ENCODE measurements around the gene ACSL4.

ACSL4 gene

DNA sequence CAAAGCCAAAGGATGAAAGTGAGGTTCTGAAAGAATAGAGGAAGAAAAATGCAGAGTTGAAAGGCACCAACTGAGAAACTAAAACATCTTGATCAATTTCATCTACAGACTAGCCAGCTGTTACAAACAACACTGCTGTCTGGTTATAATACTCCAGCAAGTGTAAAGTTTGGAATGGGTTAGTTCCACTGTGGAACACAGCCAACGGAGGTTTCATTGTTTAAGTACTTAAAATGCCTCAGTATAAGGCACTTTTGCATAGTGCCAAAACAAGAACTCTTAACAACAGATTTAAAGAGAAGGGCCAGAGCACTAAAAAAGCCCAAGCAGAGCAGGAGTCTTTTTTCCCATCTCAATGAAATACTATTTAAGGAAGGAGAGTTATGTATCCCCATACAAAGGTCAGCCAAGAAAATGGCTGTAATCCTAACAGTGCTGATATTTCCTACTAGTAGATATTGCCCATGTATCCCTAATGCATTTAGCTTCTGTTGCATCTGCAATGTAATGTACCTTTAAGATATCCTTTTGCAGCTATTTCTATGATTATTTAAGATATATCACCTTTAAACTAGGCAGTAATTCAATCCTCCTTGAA lies 16.5 kb downstream of the ACSL4 start:
- no peaks in the 10 kb centered on the region for H3K4me1 ChIP-seq (ENCODE audit: insufficient read depth, low read length)
- H3K4me3 ChIP-seq (ENCODE audit: low read length): no peak overlapping the region
- H2AFZ ChIP-seq (ENCODE audit: low read depth, low read length): no peak overlapping the region
- no peaks in the 10 kb centered on the region for H3K36me3 ChIP-seq (ENCODE audit: insufficient read depth, low read length)
- no peaks in the 10 kb centered on the region for H3K27me3 ChIP-seq (ENCODE audit: insufficient read depth, low read length)
- H3K9me3 ChIP-seq (ENCODE audit: low read length): no peaks in the 10 kb centered on the region

DNA sequence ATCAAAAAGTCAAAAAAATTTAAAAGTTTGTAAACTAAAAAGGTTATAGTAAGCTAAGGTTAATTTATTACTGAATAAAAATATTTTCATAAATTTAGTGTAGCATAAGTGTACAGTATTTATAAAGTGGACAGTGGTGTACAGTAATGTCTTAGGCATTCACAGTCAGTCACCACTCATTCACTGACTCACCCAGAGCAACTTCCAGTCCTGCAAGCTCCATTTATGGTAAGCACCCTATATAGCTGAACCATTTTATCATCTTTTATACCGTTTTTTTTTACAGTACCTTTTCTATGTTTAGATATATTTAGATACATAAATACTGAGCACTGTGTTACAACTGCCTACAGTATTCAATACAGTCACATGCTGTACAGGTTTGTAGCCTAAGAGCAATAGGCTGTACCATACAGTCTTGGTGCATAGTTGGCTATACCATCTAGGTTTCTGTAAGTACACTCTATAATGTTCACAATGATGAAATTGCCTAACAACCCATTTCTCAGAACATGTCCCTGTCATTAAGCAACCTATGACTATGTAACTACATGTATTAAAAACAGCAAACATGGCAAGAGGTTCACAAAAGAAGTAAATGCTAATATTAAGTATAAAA lies 18.6 kb downstream of the ACSL4 start:
- H3K4me3 ChIP-seq (ENCODE audit: low read length): no peak overlapping the region
- H3K4me1 ChIP-seq (ENCODE audit: insufficient read depth, low read length): no peaks in the 10 kb centered on the region
- no peaks in the 10 kb centered on the region for H3K27me3 ChIP-seq (ENCODE audit: insufficient read depth, low read length)
- no peaks in the 10 kb centered on the region for H3K36me3 ChIP-seq (ENCODE audit: insufficient read depth, low read length)
- H2AFZ ChIP-seq (ENCODE audit: low read depth, low read length): no peak overlapping the region
- H3K9me3 ChIP-seq (ENCODE audit: low read length): no peaks in the 10 kb centered on the region

DNA sequence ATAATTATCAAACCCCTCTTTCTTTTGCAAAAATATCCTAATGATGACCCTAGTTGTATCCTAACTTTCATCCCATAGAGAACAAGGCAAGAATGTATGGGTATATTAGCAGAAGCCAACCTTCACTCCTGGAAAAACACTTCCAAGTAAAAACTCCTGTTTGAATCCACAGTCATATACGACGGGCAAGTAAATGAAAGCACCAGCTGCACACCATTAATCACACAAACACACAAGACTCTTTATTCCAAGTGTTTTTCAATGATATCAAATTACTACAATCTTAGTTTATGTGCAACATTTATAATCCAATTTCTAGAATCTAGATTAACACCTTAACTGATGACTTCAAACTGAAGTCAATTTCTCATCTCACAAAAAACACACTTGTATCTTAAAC lies 22.9 kb downstream of the ACSL4 start:
- H2AFZ ChIP-seq (ENCODE audit: low read depth, low read length): no peak overlapping the region
- H3K9me3 ChIP-seq (ENCODE audit: low read length): no peaks in the 10 kb centered on the region
- H3K36me3 ChIP-seq (ENCODE audit: insufficient read depth, low read length): no peaks in the 10 kb centered on the region
- no peaks in the 10 kb centered on the region for H3K4me1 ChIP-seq (ENCODE audit: insufficient read depth, low read length)
- no peaks in the 10 kb centered on the region for H3K27me3 ChIP-seq (ENCODE audit: insufficient read depth, low read length)
- no peak overlapping the region for H3K4me3 ChIP-seq (ENCODE audit: low read length)

DNA sequence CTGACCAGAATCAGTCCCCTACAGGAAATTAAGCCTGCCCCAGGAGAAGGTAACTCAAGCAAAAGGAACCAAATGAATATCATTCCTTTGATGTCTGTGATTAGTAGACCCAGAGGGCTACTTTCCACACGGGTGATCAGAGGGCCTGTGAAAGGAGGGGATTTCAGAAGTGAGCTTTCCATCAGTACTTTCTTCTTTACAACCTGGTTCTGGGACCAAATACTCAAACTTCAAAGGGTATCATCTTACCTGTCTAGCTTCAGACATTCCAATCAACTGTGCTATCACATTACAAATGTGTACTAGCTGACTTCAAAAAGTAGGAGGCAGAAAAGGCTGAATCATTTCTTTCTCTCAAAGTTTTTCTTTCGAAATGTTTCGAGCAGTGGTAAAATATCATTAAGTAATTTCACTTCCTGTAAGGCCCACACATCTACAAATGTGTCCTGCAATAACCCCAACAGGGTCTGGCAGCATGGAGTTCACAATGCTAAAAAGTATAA lies 23.9 kb downstream of the ACSL4 start:
- H3K4me1 ChIP-seq (ENCODE audit: insufficient read depth, low read length): no peaks in the 10 kb centered on the region
- no peaks in the 10 kb centered on the region for H3K36me3 ChIP-seq (ENCODE audit: insufficient read depth, low read length)
- no peak overlapping the region for H2AFZ ChIP-seq (ENCODE audit: low read depth, low read length)
- H3K9me3 ChIP-seq (ENCODE audit: low read length): no peaks in the 10 kb centered on the region
- H3K4me3 ChIP-seq (ENCODE audit: low read length): no peak overlapping the region
- no peaks in the 10 kb centered on the region for H3K27me3 ChIP-seq (ENCODE audit: insufficient read depth, low read length)

DNA sequence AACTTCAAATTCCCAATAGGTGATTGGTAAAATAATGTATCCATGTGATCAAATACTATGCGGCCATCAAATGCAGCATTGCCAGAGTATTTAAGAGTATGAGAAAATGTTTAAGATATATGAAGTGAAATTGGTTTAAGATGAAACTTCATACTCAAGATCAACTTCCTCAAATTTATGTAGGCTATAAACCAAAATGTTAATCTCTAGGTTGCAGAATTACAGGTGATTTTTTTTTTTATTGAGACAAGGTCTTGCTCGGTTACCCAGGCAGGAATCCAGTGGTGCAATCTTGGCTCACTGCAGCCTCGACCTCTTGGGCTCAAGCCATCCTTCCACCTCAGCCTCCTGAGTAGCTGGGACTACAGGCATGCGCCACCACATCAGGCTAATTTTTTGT lies 25.3 kb downstream of the ACSL4 start:
- Histone ChIP-seq H3K36me3 (ENCODE audit: insufficient read depth, low read length) (no peaks in the 10 kb centered on the region), H3K4me1 (ENCODE audit: insufficient read depth, low read length) (no peaks in the 10 kb centered on the region), H3K9me3 (ENCODE audit: low read length) (no peaks in the 10 kb centered on the region), H3K27me3 (ENCODE audit: insufficient read depth, low read length) (no peaks in the 10 kb centered on the region), H2AFZ (ENCODE audit: low read depth, low read length) (no peak overlapping the region), H3K4me3 (ENCODE audit: low read length) (no peak overlapping the region)

DNA sequence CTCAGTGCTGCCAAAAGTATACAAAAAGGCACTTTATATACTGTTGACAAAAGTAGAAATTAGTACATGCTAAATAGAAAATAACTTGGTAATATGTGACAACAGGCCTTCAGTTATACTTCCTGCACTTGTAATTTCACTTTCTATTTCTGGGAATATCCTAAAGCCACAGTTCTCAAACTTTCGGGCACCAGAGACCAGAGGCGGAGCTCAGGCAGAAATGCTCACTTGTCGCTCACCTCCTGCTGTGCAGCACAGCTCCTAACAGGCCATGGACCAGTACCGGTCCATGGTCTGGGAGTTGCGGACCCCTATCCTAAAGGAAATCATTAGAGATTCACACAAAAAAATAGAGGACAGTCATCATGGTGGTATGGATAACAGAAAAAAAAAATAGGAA lies 25.7 kb downstream of the ACSL4 start:
- no peaks in the 10 kb centered on the region for H3K9me3 ChIP-seq (ENCODE audit: low read length)
- H2AFZ ChIP-seq (ENCODE audit: low read depth, low read length): no peak overlapping the region
- no peaks in the 10 kb centered on the region for H3K36me3 ChIP-seq (ENCODE audit: insufficient read depth, low read length)
- H3K27me3 ChIP-seq (ENCODE audit: insufficient read depth, low read length): no peaks in the 10 kb centered on the region
- H3K4me3 ChIP-seq (ENCODE audit: low read length): no peak overlapping the region
- H3K4me1 ChIP-seq (ENCODE audit: insufficient read depth, low read length): no peaks in the 10 kb centered on the region

DNA sequence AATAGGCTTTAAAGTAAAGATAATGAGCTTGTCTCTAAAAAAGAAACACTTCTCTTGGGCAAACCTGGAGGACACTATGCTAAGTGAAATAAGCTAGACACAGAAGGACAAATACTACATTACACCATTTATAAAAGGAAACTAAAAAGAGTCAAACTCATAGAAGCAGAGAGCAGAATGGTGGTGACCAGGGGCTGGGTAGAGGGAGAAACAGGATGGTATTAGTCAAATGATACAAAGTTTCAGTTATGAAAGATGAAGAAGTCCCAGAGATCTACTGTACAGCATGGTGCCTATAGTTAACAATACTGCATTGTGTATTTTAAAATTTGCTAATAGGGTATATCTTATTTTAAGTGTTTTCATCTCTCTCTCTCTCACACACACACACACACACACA lies 28.5 kb downstream of the ACSL4 start:
- Histone ChIP-seq H3K4me3 (ENCODE audit: low read length) (no peak overlapping the region), H3K36me3 (ENCODE audit: insufficient read depth, low read length) (no peaks in the 10 kb centered on the region), H2AFZ (ENCODE audit: low read depth, low read length) (no peak overlapping the region), H3K27me3 (ENCODE audit: insufficient read depth, low read length) (no peaks in the 10 kb centered on the region), H3K4me1 (ENCODE audit: insufficient read depth, low read length) (no peaks in the 10 kb centered on the region), H3K9me3 (ENCODE audit: low read length) (no peaks in the 10 kb centered on the region)

DNA sequence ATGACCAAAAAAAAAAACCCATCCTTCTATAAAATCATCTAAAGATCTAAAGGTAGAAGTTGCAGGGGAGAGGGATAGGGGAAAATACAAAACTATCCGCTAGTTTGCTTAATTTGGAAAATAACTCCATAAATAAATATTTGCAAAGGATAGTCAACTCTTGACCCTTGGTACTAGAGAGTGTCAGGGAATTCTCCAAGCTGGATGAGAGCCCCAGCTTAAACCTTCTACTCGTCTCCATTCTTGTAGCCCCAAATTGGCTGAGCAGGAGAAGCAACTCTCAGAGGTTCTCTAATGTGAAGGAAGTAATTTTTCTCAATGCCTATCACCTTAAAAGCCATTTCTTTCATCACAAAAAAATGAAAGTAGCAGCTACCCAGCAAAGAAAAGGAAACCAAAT lies 35.2 kb downstream of the ACSL4 start:
- Histone ChIP-seq H3K4me1 (ENCODE audit: insufficient read depth, low read length) (no peaks in the 10 kb centered on the region), H3K36me3 (ENCODE audit: insufficient read depth, low read length) (no peaks in the 10 kb centered on the region), H3K4me3 (ENCODE audit: low read length) (no peak overlapping the region), H3K9me3 (ENCODE audit: low read length) (no peaks in the 10 kb centered on the region), H2AFZ (ENCODE audit: low read depth, low read length) (no peak overlapping the region), H3K27me3 (ENCODE audit: insufficient read depth, low read length) (no peaks in the 10 kb centered on the region)

DNA sequence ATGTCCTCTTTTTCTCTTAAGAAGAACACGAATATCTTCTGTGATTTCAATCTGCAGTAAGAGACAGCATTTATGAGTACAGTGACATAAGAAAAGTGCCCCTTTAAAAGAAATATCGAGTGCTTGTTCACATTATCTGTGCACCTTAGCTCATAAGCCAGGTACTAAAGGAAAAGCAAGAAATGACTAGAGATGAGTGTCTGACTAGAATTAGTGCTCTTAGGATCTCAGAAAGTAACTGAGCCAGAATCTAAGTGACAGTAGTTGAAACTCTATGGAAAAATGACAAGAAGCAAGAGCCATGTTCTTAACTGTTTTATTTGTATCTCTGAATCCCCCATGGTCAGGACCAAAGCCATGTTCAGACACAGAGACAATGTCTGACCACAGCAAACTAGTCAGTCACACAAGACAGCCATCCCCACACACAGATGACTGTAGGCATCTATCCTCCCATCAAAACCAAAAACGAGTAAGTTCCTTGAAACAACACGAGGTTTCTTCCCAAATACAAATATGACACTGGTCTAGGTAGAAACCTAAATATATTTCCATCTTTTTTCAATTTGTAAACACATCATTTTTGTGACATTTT lies 36.8 kb downstream of the ACSL4 start:
- no peaks in the 10 kb centered on the region for H3K9me3 ChIP-seq (ENCODE audit: low read length)
- H3K4me1 ChIP-seq (ENCODE audit: insufficient read depth, low read length): no peaks in the 10 kb centered on the region
- H3K27me3 ChIP-seq (ENCODE audit: insufficient read depth, low read length): no peaks in the 10 kb centered on the region
- H3K4me3 ChIP-seq (ENCODE audit: low read length): no peak overlapping the region
- no peaks in the 10 kb centered on the region for H3K36me3 ChIP-seq (ENCODE audit: insufficient read depth, low read length)
- H2AFZ ChIP-seq (ENCODE audit: low read depth, low read length): no peak overlapping the region

DNA sequence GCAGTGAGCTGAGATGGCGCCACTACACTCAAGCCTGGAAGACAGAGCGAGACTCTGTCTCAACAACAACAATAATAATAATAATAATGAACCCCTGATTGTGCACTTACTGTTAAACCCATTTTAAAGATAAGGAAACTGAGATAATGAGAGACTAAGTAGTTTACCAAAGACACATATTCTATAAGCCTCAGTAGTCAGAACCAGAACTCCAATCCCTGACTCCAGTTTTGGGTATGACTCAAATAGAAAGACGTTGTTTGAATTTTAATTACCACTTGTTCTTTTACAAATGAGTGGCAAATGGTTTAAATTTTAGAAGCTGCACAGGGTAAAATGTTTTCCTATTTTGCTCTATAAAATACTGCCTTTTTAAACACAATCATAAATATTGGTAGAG lies 37.4 kb downstream of the ACSL4 start:
- no peaks in the 10 kb centered on the region for H3K27me3 ChIP-seq (ENCODE audit: insufficient read depth, low read length)
- H3K4me3 ChIP-seq (ENCODE audit: low read length): no peak overlapping the region
- H2AFZ ChIP-seq (ENCODE audit: low read depth, low read length): no peak overlapping the region
- H3K36me3 ChIP-seq (ENCODE audit: insufficient read depth, low read length): no peaks in the 10 kb centered on the region
- H3K4me1 ChIP-seq (ENCODE audit: insufficient read depth, low read length): no peaks in the 10 kb centered on the region
- H3K9me3 ChIP-seq (ENCODE audit: low read length): no peaks in the 10 kb centered on the region

DNA sequence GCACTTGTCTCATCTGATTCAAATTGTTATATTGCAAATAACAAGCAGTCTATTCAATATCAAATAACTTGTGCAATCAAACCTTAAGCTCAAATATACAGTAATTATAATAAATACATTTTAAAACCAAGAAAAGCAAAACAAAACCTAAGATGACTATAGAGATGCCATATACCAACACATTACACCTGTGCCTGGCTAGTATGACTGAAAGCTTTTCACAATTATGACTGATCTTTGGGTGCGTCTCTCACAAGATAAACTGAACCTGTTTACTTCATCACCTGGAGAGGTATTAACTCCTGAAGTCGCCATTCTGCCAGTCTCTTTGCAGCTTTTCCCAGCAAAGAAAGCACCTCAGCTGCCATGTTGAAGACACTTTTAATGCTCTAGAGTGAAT lies 41.3 kb downstream of the ACSL4 start:
- H3K4me1 ChIP-seq (ENCODE audit: insufficient read depth, low read length): no peaks in the 10 kb centered on the region
- H3K4me3 ChIP-seq (ENCODE audit: low read length): no peak overlapping the region
- no peaks in the 10 kb centered on the region for H3K9me3 ChIP-seq (ENCODE audit: low read length)
- H2AFZ ChIP-seq (ENCODE audit: low read depth, low read length): no peak overlapping the region
- no peaks in the 10 kb centered on the region for H3K27me3 ChIP-seq (ENCODE audit: insufficient read depth, low read length)
- H3K36me3 ChIP-seq (ENCODE audit: insufficient read depth, low read length): no peaks in the 10 kb centered on the region

DNA sequence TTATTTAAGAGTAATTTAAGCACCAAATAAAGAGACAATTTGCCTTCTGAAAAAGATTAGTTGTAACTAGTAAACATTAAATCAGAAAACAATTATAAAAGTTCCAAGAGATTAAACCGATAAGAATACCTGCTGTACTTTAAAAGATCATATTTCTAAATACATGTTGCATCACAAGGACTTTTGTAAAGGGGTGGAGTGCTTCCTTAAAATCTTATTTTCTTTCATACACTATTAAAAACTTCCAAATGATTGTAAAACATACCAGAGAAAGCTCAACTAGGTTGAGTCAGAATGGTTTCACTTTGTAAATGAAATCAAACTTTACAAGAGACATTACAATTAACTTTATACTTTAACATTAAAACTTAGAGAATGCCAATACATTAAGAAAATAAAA lies 41.8 kb downstream of the ACSL4 start:
- Histone ChIP-seq H3K36me3 (ENCODE audit: insufficient read depth, low read length) (no peaks in the 10 kb centered on the region), H3K27me3 (ENCODE audit: insufficient read depth, low read length) (no peaks in the 10 kb centered on the region), H2AFZ (ENCODE audit: low read depth, low read length) (no peak overlapping the region), H3K9me3 (ENCODE audit: low read length) (no peaks in the 10 kb centered on the region), H3K4me3 (ENCODE audit: low read length) (no peak overlapping the region), H3K4me1 (ENCODE audit: insufficient read depth, low read length) (no peaks in the 10 kb centered on the region)

DNA sequence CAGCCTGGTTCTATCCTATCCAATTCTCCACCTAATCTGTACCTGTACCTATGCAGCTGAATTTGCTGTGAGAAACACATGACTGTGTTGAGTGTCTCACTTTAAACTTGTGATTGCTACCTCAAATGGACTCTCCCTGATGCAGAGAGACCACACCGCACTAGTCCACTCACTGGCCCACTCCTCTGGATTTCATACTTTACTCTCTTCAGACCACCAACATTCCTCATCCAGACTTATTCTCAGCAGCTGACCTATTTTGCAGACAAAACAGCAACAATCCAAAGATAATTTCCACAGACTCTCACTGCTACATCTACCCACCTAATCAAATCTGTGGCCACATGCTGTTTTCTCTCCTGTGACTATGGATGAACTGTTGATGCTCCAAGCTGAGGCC lies 45.2 kb downstream of the ACSL4 start:
- no peaks in the 10 kb centered on the region for H3K9me3 ChIP-seq (ENCODE audit: low read length)
- no peaks in the 10 kb centered on the region for H3K27me3 ChIP-seq (ENCODE audit: insufficient read depth, low read length)
- no peaks in the 10 kb centered on the region for H3K36me3 ChIP-seq (ENCODE audit: insufficient read depth, low read length)
- H2AFZ ChIP-seq (ENCODE audit: low read depth, low read length): no peak overlapping the region
- no peaks in the 10 kb centered on the region for H3K4me1 ChIP-seq (ENCODE audit: insufficient read depth, low read length)
- H3K4me3 ChIP-seq (ENCODE audit: low read length): no peak overlapping the region
